Measurements from ENCODE around the gene KPNA3. TPM values are rescaled to one million over a fixed set of nuclear protein-coding genes. Genes with fewer than 3 reads are reported as not detected.

Gene KPNA3
- total RNA-seq, 1 experiment from 2014 or later: 35.0 TPM

DNA sequence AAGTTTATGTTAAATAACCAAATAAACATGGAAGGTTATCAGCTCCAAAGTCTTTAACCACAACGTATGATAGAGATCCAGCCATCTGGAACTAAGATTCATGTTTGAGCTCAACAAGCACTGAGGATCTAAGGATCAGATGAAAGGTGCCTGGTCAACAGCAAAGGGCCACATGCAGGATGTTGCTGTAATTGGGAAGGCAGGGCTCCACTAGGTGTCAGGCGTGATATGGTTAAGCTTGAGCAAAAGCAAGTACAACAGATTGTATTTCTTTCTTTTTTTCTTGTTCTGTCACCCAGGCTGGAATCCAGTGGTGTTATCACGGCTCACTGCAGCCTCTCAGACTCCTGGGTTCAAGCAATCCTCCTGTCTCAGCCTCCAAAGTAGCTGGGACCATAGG, 113.2 kb downstream of the KPNA3 start:
- H2AFZ ChIP-seq: no peak overlapping the region
- intact Hi-C loops (cut with micrococcal nuclease; ENCODE audit: unreplicated experiment): no loop called here
- peaks cover 15% of the 10 kb centered on the region; the same call in 1 of the 2 replicates for H3K36me3 ChIP-seq (ENCODE audit: low read depth)
- peaks cover 84% of the 10 kb centered on the region for H3K79me2 ChIP-seq (ENCODE audit: low read depth)
- ChIA-PET CTCF (no interaction called here), POLR2A (ENCODE audit: unreplicated experiment) (interaction anchor here (0.6 kb wide), 1 partner anchor 37 kb away, joined by 4 read pairs; no protein-coding TSS in a partner anchor)
- H3K27me3 ChIP-seq (ENCODE audit: insufficient read depth, low read depth): no peaks in the 10 kb centered on the region
- H3F3A ChIP-seq (ENCODE audit: insufficient read depth, low read depth): 0 out of 2 replicates have a peak, but pooled peaks cover 3% of the 10 kb centered on the region
- no peak for DNase-seq
- H3K4me3 ChIP-seq: no peak overlapping the region
- TF ChIP-seq EZH2 (IDR thresholded peaks at IDR 0.05; ENCODE audit: low read depth): no peak
- no peak for TF ChIP-seq CTCF (conservative IDR thresholded peaks at IDR 0.05)
- no TSS peak for BruUV-seq (replicated peaks)
- H4K20me1 ChIP-seq (ENCODE audit: insufficient read depth): peaks cover 25% of the 10 kb centered on the region
- H3K27ac ChIP-seq: no peak overlapping the region
- H3K4me1 ChIP-seq (replicated peaks; ENCODE audit: insufficient read depth): no peaks in the 10 kb centered on the region
- no peaks in the 10 kb centered on the region for H3K9me3 ChIP-seq (ENCODE audit: insufficient read depth, low read depth)
- H3K9me2 ChIP-seq (ENCODE audit: insufficient read depth): no peaks in the 10 kb centered on the region
- H3K4me2 ChIP-seq: no peak overlapping the region

GRCh38 chr13:49678191-49678914, 114.1 kb downstream of the KPNA3 start:
- Histone ChIP-seq H2AFZ (no peak overlapping the region), H4K20me1 (ENCODE audit: insufficient read depth) (peaks cover 20% of the 10 kb centered on the region), H3K9me3 (ENCODE audit: insufficient read depth, low read depth) (no peaks in the 10 kb centered on the region), H3K9me2 (ENCODE audit: insufficient read depth) (no peaks in the 10 kb centered on the region), H3K27ac (no peak overlapping the region), H3K4me1 (replicated peaks; ENCODE audit: insufficient read depth) (no peaks in the 10 kb centered on the region), H3K27me3 (ENCODE audit: insufficient read depth, low read depth) (no peaks in the 10 kb centered on the region), H3F3A (ENCODE audit: insufficient read depth, low read depth) (no peaks in the 10 kb centered on the region), H3K4me3 (no peak overlapping the region), H3K79me2 (ENCODE audit: low read depth) (peaks cover 75% of the 10 kb centered on the region), H3K36me3 (ENCODE audit: low read depth) (peaks cover 15% of the 10 kb centered on the region; the same call in 1 of the 2 replicates), H3K4me2 (no peak overlapping the region)
- BruUV-seq (replicated peaks): no TSS peak
- DNase-seq: no peak
- ChIA-PET CTCF (no interaction called here), POLR2A (ENCODE audit: unreplicated experiment) (interaction anchor here (0.6 kb wide), 1 partner anchor 36 kb away, joined by 4 read pairs; no protein-coding TSS in a partner anchor)
- TF ChIP-seq EZH2 (IDR thresholded peaks at IDR 0.05; ENCODE audit: low read depth): no peak
- no peak for TF ChIP-seq CTCF (conservative IDR thresholded peaks at IDR 0.05)
- intact Hi-C loops (cut with micrococcal nuclease; ENCODE audit: unreplicated experiment): no loop called here

DNA sequence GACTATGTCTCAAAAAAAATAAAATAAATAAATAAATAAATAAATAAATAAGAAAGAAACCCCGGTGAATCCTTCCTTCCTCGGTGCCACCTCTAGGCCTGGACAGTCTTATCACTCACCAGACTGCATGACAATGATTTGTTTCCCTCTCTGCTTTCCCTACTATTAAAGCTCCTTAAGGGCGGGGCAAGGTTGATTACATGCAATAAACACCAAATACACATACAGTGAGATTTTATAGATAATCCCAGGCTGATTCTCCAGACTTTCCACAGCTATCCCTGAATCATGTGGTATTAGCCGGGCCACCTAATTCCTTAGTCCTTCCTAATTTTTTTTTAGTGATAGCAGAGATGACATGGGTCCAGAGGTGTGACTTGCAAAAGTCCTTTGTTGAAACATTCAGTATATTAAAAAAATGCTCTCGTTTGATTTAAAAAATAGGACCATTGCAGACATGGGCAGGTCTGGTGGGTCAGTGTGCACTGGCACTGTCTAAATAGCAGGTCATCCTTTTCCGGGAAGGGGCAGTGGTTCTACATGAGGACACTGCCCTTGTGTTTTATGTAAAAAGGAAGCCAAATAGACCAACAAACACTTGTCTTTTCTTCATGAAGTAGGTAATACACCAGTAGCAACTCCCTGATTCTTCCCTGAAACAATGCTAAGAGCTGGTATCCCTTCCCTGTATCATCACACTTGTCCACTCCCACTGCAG, 115.7 kb downstream of the KPNA3 start:
- TF ChIP-seq CTCF (conservative IDR thresholded peaks at IDR 0.05) (no peak), EZH2 (IDR thresholded peaks at IDR 0.05; ENCODE audit: low read depth) (no peak)
- Histone ChIP-seq H3K9me3 (ENCODE audit: insufficient read depth, low read depth) (no peaks in the 10 kb centered on the region), H2AFZ (no peak overlapping the region), H3K36me3 (ENCODE audit: low read depth) (peaks cover 15% of the 10 kb centered on the region; the same call in 1 of the 2 replicates), H3K9me2 (ENCODE audit: insufficient read depth) (no peaks in the 10 kb centered on the region), H4K20me1 (ENCODE audit: insufficient read depth) (peaks cover 24% of the 10 kb centered on the region), H3K4me3 (no peak overlapping the region), H3K27me3 (ENCODE audit: insufficient read depth, low read depth) (no peaks in the 10 kb centered on the region), H3K4me2 (no peak overlapping the region), H3F3A (ENCODE audit: insufficient read depth, low read depth) (no peaks in the 10 kb centered on the region), H3K4me1 (replicated peaks; ENCODE audit: insufficient read depth) (no peaks in the 10 kb centered on the region), H3K79me2 (ENCODE audit: low read depth) (peaks cover 66% of the 10 kb centered on the region), H3K27ac (no peak overlapping the region)
- ChIA-PET POLR2A (ENCODE audit: unreplicated experiment) (no interaction called here), CTCF (no interaction called here)
- no peak for DNase-seq
- intact Hi-C loops (cut with micrococcal nuclease; ENCODE audit: unreplicated experiment): no loop called here
- BruUV-seq (replicated peaks): no TSS peak
